Keratinocyte (primary cell): ENCODE data around the gene NSUN3. TPM values are rescaled to one million over a fixed set of nuclear protein-coding genes. Genes with fewer than 3 reads are reported as not detected.

Experiments
- DNase-seq: peaks from one replicate; pipeline ENCODE4 v3.0.0-alpha.2; 2011; ENCODE audit warnings: low read depth, missing footprints, low spot score
- FAIRE-seq: peaks from 2 replicates; lab custom pipeline; 2011; peaks lifted over from hg19 to GRCh38; lab: Jason Lieb, UNC
- H2AFZ ChIP-seq: 2 replicates; pipeline ENCODE4 v1.6.0; 2012; ENCODE audit warnings: low read length, control low read depth, inconsistent platforms; ENCODE audit not compliant: control insufficient read depth
- H3K27ac ChIP-seq: 2 replicates; pipeline ENCODE4 v1.5.1; 2011; ENCODE audit warnings: low read length; ENCODE audit not compliant: control insufficient read depth, insufficient read depth
- H3K27me3 ChIP-seq: 3 replicates; pipeline ENCODE4 v1.6.0; 2011; ENCODE audit warnings: low read length; ENCODE audit not compliant: control insufficient read depth, insufficient read depth; ENCODE audit errors: extremely low read depth
- H3K36me3 ChIP-seq, 2 experiments: 2 replicates in 1 of 2; 3 replicates in 1 of 2; pipeline ENCODE4 v1.5.1; 2011; ENCODE audit warnings: low read length in 2 of 2, mild to moderate bottlenecking in 1 of 2; ENCODE audit not compliant: control insufficient read depth in 2 of 2, insufficient read depth in 2 of 2; ENCODE audit errors: extremely low read depth in 1 of 2
- H3K4me1 ChIP-seq: 3 replicates; pipeline ENCODE4 v1.5.1; 2011; ENCODE audit warnings: low read length; ENCODE audit not compliant: control insufficient read depth, insufficient read depth; ENCODE audit errors: extremely low read depth
- H3K4me2 ChIP-seq: 3 replicates; pipeline ENCODE4 v1.6.0; 2011; ENCODE audit warnings: low read depth, low read length; ENCODE audit not compliant: control insufficient read depth, insufficient read depth; ENCODE audit errors: extremely low read depth
- H3K4me3 ChIP-seq, 3 experiments: fragments of 200-600 bp in 1 of 3; sonication (generic) in 1 of 3; 2 replicates in 2 of 3; 3 replicates in 1 of 3; pipeline ENCODE4 v1.5.1; 2011 to 2016; ENCODE audit warnings: low read length in 3 of 3, mild to moderate bottlenecking in 3 of 3, control low read depth in 2 of 3, inconsistent platforms in 1 of 3, low read depth in 1 of 3, mixed read lengths in 1 of 3, mixed run types in 1 of 3, moderate library complexity in 1 of 3; ENCODE audit not compliant: control insufficient read depth in 2 of 3, insufficient read depth in 2 of 3; ENCODE audit errors: extremely low read depth in 1 of 3
- H3K79me2 ChIP-seq: 2 replicates; pipeline ENCODE4 v1.6.0; 2012; ENCODE audit warnings: low read length; ENCODE audit not compliant: control insufficient read depth, insufficient read depth
- H3K9ac ChIP-seq: 3 replicates; pipeline ENCODE4 v1.6.0; 2011; ENCODE audit warnings: low read length; ENCODE audit not compliant: control insufficient read depth, insufficient read depth; ENCODE audit errors: extremely low read depth
- H3K9me1 ChIP-seq: 3 replicates; pipeline ENCODE4 v1.6.0; 2011; ENCODE audit warnings: low read length; ENCODE audit not compliant: control insufficient read depth, insufficient read depth; ENCODE audit errors: extremely low read depth
- H3K9me3 ChIP-seq: 2 replicates; pipeline ENCODE4 v1.5.1; 2012; ENCODE audit warnings: low read depth, low read length; ENCODE audit not compliant: control insufficient read depth
- H4K20me1 ChIP-seq: 3 replicates; pipeline ENCODE4 v1.6.0; 2011; ENCODE audit warnings: low read length; ENCODE audit not compliant: control insufficient read depth, insufficient read depth; ENCODE audit errors: extremely low read depth
- CTCF ChIP-seq, 3 experiments: IDR thresholded peaks in 1 of 3; conservative IDR thresholded peaks in 1 of 3; optimal IDR thresholded peaks in 1 of 3; 2 replicates in 2 of 3; 3 replicates in 1 of 3; pipeline versions ENCODE3 to v1.5.1; 2011; ENCODE audit warnings: low read length in 3 of 3, mild to moderate bottlenecking in 3 of 3, moderate library complexity in 2 of 3, control low read depth in 1 of 3, inconsistent platforms in 1 of 3; ENCODE audit not compliant: insufficient read depth in 2 of 3; ENCODE audit errors: extremely low read depth in 1 of 3
- EZH2 ChIP-seq: IDR thresholded peaks from one replicate; pipeline ENCODE4 v1.6.1; 2012; ENCODE audit warnings: inconsistent platforms, mild to moderate bottlenecking, low read length, moderate library complexity
- dilution Hi-C: fragments of 300-500 bp; cut with MboI; formaldehyde crosslinking; loops from one replicate; pipeline ENCODE4 v1.7.0; 2020; ENCODE audit warnings: low sequenced_read_pairs; ENCODE audit not compliant: extremely low pct_ligation_motif_present
- polyA plus RNA-seq, 5 experiments: library from polyadenylated mRNA; depleted of rRNA in 3 of 5; stranded (reverse) in 3 of 5; stranded (forward) in 1 of 5; unstranded in 1 of 5; fragments of >200 nt; gene quantifications; 1 replicate in 1 of 5; 2 replicates in 3 of 5; 3 replicates in 1 of 5; pipeline versions ENCODE4 v1.2.1 to v1.2.3, GENCODE V29; 2011 to 2012; ENCODE audit warnings: missing spikeins in 2 of 5, low read depth in 1 of 5, low replicate concordance in 1 of 5

The NSUN3 gene
- polyA plus RNA-seq, 1 donor (not counting 4 experiments of a cell fraction or from before 2014, with no cell fraction given), result 6.4 TPM

GRCh38 chr3:94171954-94172353, 109.1 kb downstream of the NSUN3 start:
- Histone ChIP-seq H3K27me3 (no peaks in the 10 kb centered on the region), H3K4me3 (no peak overlapping the region), H3K4me1 (peaks cover 5% of the 10 kb centered on the region), H4K20me1 (no peaks in the 10 kb centered on the region), H3K4me2 (no peak overlapping the region), H3K9me3 (no peaks in the 10 kb centered on the region), H3K9me1 (no peaks in the 10 kb centered on the region), H3K27ac (no peak overlapping the region), H2AFZ (no peak overlapping the region), H3K36me3 (no peaks in the 10 kb centered on the region), H3K9ac (no peak overlapping the region), H3K79me2 (no peaks in the 10 kb centered on the region)
- dilution Hi-C loops, result no loop called here
- FAIRE-seq, result no peak
- no peak for DNase-seq
- TF ChIP-seq CTCF (optimal IDR thresholded peaks at IDR 0.05 in 1 of 3, IDR thresholded peaks at IDR 0.05 in 1 of 3, conservative IDR thresholded peaks at IDR 0.05 in 1 of 3; ENCODE audit: extremely low read depth in 1 of 3, insufficient read depth in 2 of 3, low read length in 3 of 3) (no peak), EZH2 (no peak)

- Histone ChIP-seq H3K36me3 (no peaks in the 10 kb centered on the region), H3K4me2 (no peak overlapping the region), H3K79me2 (no peaks in the 10 kb centered on the region), H2AFZ (no peak overlapping the region), H3K27me3 (no peaks in the 10 kb centered on the region), H4K20me1 (no peaks in the 10 kb centered on the region), H3K9me3 (no peaks in the 10 kb centered on the region), H3K9me1 (no peaks in the 10 kb centered on the region), H3K9ac (no peak overlapping the region), H3K4me3 (no peak overlapping the region), H3K27ac (no peak overlapping the region), H3K4me1 (peaks cover 5% of the 10 kb centered on the region)
- dilution Hi-C loops, result no loop called here
- TF ChIP-seq CTCF (optimal IDR thresholded peaks at IDR 0.05 in 1 of 3, IDR thresholded peaks at IDR 0.05 in 1 of 3, conservative IDR thresholded peaks at IDR 0.05 in 1 of 3; ENCODE audit: extremely low read depth in 1 of 3, insufficient read depth in 2 of 3, low read length in 3 of 3), result no peak
- TF ChIP-seq EZH2, result no peak
- DNase-seq (no peak), FAIRE-seq (no peak)
Measured at GRCh38 chr3:94172695-94173310, 109.9 kb downstream of the NSUN3 start.
